Urinary bladder (tissue), 4 donors: ENCODE results near the gene TMCC3. TPM values are rescaled to one million over a fixed set of nuclear protein-coding genes. Genes with fewer than 3 reads are reported as not detected.

Experiments used
- DNase-seq: peaks from one replicate; pipeline ENCODE4 v3.0.0-alpha.2; 2015; ENCODE audit errors: extremely low spot score
- H3K27ac ChIP-seq: one replicate; pipeline ENCODE4 v1.5.1; 2013; ENCODE audit warnings: low read depth, mild to moderate bottlenecking, moderate library complexity
- H3K36me3 ChIP-seq: one replicate; pipeline ENCODE4 v1.6.1; 2013; ENCODE audit warnings: mild to moderate bottlenecking, moderate library complexity; ENCODE audit not compliant: insufficient read depth
- H3K4me1 ChIP-seq: one replicate; pipeline ENCODE4 v1.6.1; 2013; ENCODE audit warnings: mild to moderate bottlenecking, moderate library complexity; ENCODE audit not compliant: insufficient read depth
- H3K4me3 ChIP-seq: one replicate; pipeline ENCODE4 v1.5.1; 2013; ENCODE audit warnings: low read depth, low read length
- WGBS: extraction: QIAGEN DNeasy Blood & Tissue Kit; methylation state at CpG from one replicate; pipeline ENCODE4 v1.1.7; 2013; 5-methylcytosine and 5-hydroxymethylcytosine counted together
- polyA plus RNA-seq: library from polyadenylated mRNA; stranded (reverse); fragments of 200-250 nt; gene quantifications from one replicate; pipeline ENCODE4 v1.2.3, GENCODE V29; 2013
- total RNA-seq: library from RNA; depleted of rRNA; stranded (reverse); fragments of >200 nt; gene quantifications from one replicate; pipeline ENCODE4 v1.2.3, GENCODE V29; 2014
- donor health status: healthy with polysubstance abuse.
- donor health status: healthy.

Gene TMCC3
- total and polyA plus RNA-seq, 2 donors: 10.0 to 11.7 TPM

GRCh38 chr12:94582591-94582990 is 67.8 kb downstream of the TMCC3 start:
- Histone ChIP-seq H3K36me3 (no peaks in the 10 kb centered on the region), H3K4me3 (no peak overlapping the region), H3K4me1 (no peaks in the 10 kb centered on the region), H3K27ac (no peak overlapping the region)
- DNase-seq: no peak
- 95% methylated on average over 5 of the region's 5 CpGs for WGBS

GRCh38 chr12:94575645-94576403 is 74.5 kb downstream of the TMCC3 start:
- no peak for DNase-seq
- Histone ChIP-seq H3K27ac (no peak overlapping the region), H3K4me3 (no peak overlapping the region), H3K4me1 (no peaks in the 10 kb centered on the region), H3K36me3 (no peaks in the 10 kb centered on the region)
- 67% methylated on average over 12 of the region's 12 CpGs for WGBS

- Histone ChIP-seq H3K36me3 (no peaks in the 10 kb centered on the region), H3K27ac (no peak overlapping the region), H3K4me3 (no peak overlapping the region), H3K4me1 (no peaks in the 10 kb centered on the region)
- no peak for DNase-seq
- WGBS: 84% methylated on average over 2 of the region's 2 CpGs
Observed at GRCh38 chr12:94575024-94575423, 75.3 kb downstream of the TMCC3 start.

GRCh38 chr12:94571556-94571955 is 78.8 kb downstream of the TMCC3 start:
- 52% methylated on average over 12 of the region's 12 CpGs for WGBS
- no peak overlapping the region for H3K4me3 ChIP-seq
- H3K36me3 ChIP-seq: no peaks in the 10 kb centered on the region
- H3K27ac ChIP-seq: no peak overlapping the region
- H3K4me1 ChIP-seq: no peaks in the 10 kb centered on the region
- DNase-seq: no peak

- H3K4me3 ChIP-seq: no peak overlapping the region
- H3K4me1 ChIP-seq: no peaks in the 10 kb centered on the region
- H3K36me3 ChIP-seq: no peaks in the 10 kb centered on the region
- DNase-seq: no peak
- 84% methylated on average over 7 of the region's 7 CpGs for WGBS
- no peak overlapping the region for H3K27ac ChIP-seq
Observed at GRCh38 chr12:94570161-94570560, 80.2 kb downstream of the TMCC3 start.

- WGBS: 94% methylated on average over 6 of the region's 6 CpGs
- Histone ChIP-seq H3K36me3 (no peaks in the 10 kb centered on the region), H3K4me1 (no peaks in the 10 kb centered on the region), H3K4me3 (no peak overlapping the region), H3K27ac (no peak overlapping the region)
- DNase-seq: no peak
Observed at GRCh38 chr12:94567761-94568160, 82.6 kb downstream of the TMCC3 start.

- DNase-seq: no peak
- H3K27ac ChIP-seq: no peak overlapping the region
- no peaks in the 10 kb centered on the region for H3K36me3 ChIP-seq
- WGBS: 84% methylated on average over 8 of the region's 8 CpGs
- H3K4me3 ChIP-seq: no peak overlapping the region
- no peaks in the 10 kb centered on the region for H3K4me1 ChIP-seq
Observed at GRCh38 chr12:94566345-94566744, 84.0 kb downstream of the TMCC3 start.

- Histone ChIP-seq H3K4me3 (no peak overlapping the region), H3K36me3 (no peaks in the 10 kb centered on the region), H3K4me1 (no peaks in the 10 kb centered on the region), H3K27ac (no peak overlapping the region)
- 95% methylated on average over 8 of the region's 8 CpGs for WGBS
- no peak for DNase-seq
Observed at GRCh38 chr12:94565683-94566082, 84.7 kb downstream of the TMCC3 start.

- 71% methylated on average over 5 of the region's 5 CpGs for WGBS
- Histone ChIP-seq H3K27ac (no peak overlapping the region), H3K4me3 (no peak overlapping the region), H3K36me3 (no peaks in the 10 kb centered on the region), H3K4me1 (no peaks in the 10 kb centered on the region)
- no peak for DNase-seq
Observed at GRCh38 chr12:94563286-94563685, 87.1 kb downstream of the TMCC3 start.

GRCh38 chr12:94561943-94562411 is 88.4 kb downstream of the TMCC3 start:
- no peak for DNase-seq
- no peaks in the 10 kb centered on the region for H3K4me1 ChIP-seq
- no peak overlapping the region for H3K4me3 ChIP-seq
- no peak overlapping the region for H3K27ac ChIP-seq
- no peaks in the 10 kb centered on the region for H3K36me3 ChIP-seq
- WGBS: 53% methylated on average over 11 of the region's 11 CpGs

GRCh38 chr12:94560431-94561221 is 89.7 kb downstream of the TMCC3 start:
- no peak overlapping the region for H3K27ac ChIP-seq
- H3K36me3 ChIP-seq: no peaks in the 10 kb centered on the region
- H3K4me3 ChIP-seq: no peak overlapping the region
- no peaks in the 10 kb centered on the region for H3K4me1 ChIP-seq
- DNase-seq: no peak
- 65% methylated on average over 17 of the region's 17 CpGs for WGBS

GRCh38 chr12:94558612-94559011 is 91.7 kb downstream of the TMCC3 start:
- DNase-seq: no peak
- WGBS: 79% methylated on average over 2 of the region's 2 CpGs
- H3K4me3 ChIP-seq: no peak overlapping the region
- no peak overlapping the region for H3K27ac ChIP-seq
- no peaks in the 10 kb centered on the region for H3K36me3 ChIP-seq
- no peaks in the 10 kb centered on the region for H3K4me1 ChIP-seq

GRCh38 chr12:94557746-94558295 is 92.5 kb downstream of the TMCC3 start:
- H3K36me3 ChIP-seq: no peaks in the 10 kb centered on the region
- no peak overlapping the region for H3K4me3 ChIP-seq
- no peaks in the 10 kb centered on the region for H3K4me1 ChIP-seq
- whole genome bisulfite sequencing: 97% methylated on average over 1 of the region's 1 CpG
- no peak overlapping the region for H3K27ac ChIP-seq
- no peak for DNase-seq

GRCh38 chr12:94555687-94556086 is 94.7 kb downstream of the TMCC3 start:
- no peak for DNase-seq
- Histone ChIP-seq H3K4me1 (no peaks in the 10 kb centered on the region), H3K27ac (no peak overlapping the region), H3K4me3 (no peak overlapping the region), H3K36me3 (no peaks in the 10 kb centered on the region)
- WGBS: 96% methylated on average over 3 of the region's 3 CpGs
